ENCODE measurements around the gene WASF1. TPM values are rescaled to one million over a fixed set of nuclear protein-coding genes. Genes with fewer than 3 reads are reported as not detected.
A peak's percentile ranks its signal among the peaks of the same experiment; 100 is the strongest.

WASF1 gene
- total RNA-seq, 4 donors from 2014 or later: 2.0 to 13.0 (median 7.7) TPM

DNA sequence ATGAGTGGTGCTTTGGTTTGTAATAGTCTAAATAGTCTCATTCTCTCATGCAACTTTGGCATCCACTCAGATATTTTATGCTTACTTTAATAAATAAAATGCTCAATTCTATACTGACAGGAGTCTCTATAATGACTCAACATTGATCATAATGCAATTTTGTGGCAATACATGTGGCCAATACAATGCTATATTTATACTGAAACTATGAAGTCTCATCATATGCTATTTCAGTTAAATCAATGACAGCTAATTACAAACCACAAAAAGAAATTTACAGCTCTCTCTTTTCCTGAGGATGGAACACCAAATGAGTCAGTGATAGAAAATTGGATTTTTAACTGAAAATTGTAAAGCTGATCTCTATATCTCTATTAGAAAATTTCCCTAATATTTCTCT lies 77.1 kb downstream of the WASF1 start:
- H3K4me1 ChIP-seq: peaks cover 0 to 4% of the 10 kb centered on the region in 2 donors
- no peaks in the 10 kb centered on the region for H3K9me3 ChIP-seq
- intact Hi-C loops (cut with DNase I): no loop called here
- H3K36me3 ChIP-seq: no peaks in the 10 kb centered on the region
- TF ChIP-seq POLR2A (IDR thresholded peaks at IDR 0.05): no peak
- TF ChIP-seq, protein P1, sequence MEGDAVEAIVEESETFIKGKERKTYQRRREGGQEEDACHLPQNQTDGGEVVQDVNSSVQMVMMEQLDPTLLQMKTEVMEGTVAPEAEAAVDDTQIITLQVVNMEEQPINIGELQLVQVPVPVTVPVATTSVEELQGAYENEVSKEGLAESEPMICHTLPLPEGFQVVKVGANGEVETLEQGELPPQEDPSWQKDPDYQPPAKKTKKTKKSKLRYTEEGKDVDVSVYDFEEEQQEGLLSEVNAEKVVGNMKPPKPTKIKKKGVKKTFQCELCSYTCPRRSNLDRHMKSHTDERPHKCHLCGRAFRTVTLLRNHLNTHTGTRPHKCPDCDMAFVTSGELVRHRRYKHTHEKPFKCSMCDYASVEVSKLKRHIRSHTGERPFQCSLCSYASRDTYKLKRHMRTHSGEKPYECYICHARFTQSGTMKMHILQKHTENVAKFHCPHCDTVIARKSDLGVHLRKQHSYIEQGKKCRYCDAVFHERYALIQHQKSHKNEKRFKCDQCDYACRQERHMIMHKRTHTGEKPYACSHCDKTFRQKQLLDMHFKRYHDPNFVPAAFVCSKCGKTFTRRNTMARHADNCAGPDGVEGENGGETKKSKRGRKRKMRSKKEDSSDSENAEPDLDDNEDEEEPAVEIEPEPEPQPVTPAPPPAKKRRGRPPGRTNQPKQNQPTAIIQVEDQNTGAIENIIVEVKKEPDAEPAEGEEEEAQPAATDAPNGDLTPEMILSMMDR (IDR thresholded peaks at IDR 0.05): no peak
- DNase-seq: no peak
- H3K4me3 ChIP-seq (replicated peaks in 1 of 3): no peak overlapping the region
- H3K27me3 ChIP-seq: no peaks in the 10 kb centered on the region
- no peak overlapping the region for H3K27ac ChIP-seq

DNA sequence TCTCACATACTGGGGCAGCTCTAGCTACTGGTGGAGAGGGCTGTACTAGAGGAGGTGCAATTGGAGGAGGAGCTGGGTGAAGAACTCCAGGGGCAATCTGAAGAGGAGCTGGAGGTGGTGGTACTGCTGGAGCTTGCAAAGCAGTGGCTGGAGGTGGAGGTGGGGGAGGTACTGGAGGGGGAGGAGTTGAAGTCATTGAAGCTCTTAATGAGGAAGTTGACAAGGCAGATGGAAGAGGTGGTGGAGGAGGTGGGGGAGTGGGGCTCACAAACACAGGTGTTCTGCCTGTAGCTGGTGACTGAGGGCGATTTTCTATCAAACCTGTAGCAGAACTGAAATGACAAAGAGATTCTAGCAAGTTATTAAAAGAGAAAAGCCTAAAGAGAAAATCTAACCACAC lies 77.6 kb downstream of the WASF1 start:
- peaks cover 3 to 9% of the 10 kb centered on the region in 2 donors for H3K4me1 ChIP-seq
- intact Hi-C loops (cut with DNase I): no loop called here

DNA sequence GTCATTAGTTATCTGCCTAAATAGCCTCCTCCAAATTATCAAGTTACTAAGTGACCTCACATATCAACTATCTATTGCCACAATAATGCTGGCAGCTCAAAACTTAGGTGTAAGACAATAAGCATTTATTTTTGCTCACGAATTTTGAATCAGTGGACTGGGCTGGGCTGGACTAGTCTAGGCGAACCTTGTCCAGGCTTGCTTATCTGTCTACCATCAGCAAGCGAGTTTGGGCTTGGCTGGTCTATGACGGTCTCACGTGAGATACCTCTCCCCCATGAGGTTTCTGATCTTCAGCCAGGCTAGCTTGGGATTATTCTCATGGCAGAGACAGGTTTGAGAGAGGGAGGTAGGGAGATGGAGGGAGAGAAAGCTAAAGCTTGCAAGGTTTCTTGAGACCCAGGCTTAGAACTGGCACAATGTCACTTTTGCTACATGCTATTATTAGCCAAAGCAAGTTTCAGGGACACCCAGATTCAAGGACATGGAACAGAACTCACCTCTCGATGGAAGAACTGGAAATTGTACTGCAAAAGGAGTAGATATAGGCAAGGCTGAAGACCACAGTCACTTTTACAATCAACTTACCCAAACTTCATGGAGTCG lies 80.9 kb downstream of the WASF1 start:
- Histone ChIP-seq H3K9me3 (no peaks in the 10 kb centered on the region), H3K36me3 (no peaks in the 10 kb centered on the region), H3K4me3 (replicated peaks in 1 of 3) (no peak overlapping the region), H3K4me1 (peaks cover 14 to 19% of the 10 kb centered on the region in 2 donors), H3K27ac (no peak overlapping the region), H3K27me3 (no peaks in the 10 kb centered on the region)
- WGBS, 2 donors: 92 to 95% methylated on average over 7 of the region's 7 CpGs
- intact Hi-C loops (cut with DNase I): no loop called here
- TF ChIP-seq POLR2A (IDR thresholded peaks at IDR 0.05): no peak
- TF ChIP-seq, protein P1 (IDR thresholded peaks at IDR 0.05): no peak
- DNase-seq: no peak

More for the DNA sequence above, 77.6 kb downstream of the WASF1 start:
- TF ChIP-seq POLR2A (IDR thresholded peaks at IDR 0.05): no peak
- TF ChIP-seq, protein P1 (IDR thresholded peaks at IDR 0.05): no peak
- DNase-seq: no peak
- no peaks in the 10 kb centered on the region for H3K27me3 ChIP-seq
- 80 to 83% methylated on average over 1 of the region's 1 CpG for WGBS, 2 donors
- H3K4me3 ChIP-seq (replicated peaks in 1 of 3): no peak overlapping the region
- H3K27ac ChIP-seq: no peak overlapping the region
- no peaks in the 10 kb centered on the region for H3K36me3 ChIP-seq
- no peaks in the 10 kb centered on the region for H3K9me3 ChIP-seq

DNA sequence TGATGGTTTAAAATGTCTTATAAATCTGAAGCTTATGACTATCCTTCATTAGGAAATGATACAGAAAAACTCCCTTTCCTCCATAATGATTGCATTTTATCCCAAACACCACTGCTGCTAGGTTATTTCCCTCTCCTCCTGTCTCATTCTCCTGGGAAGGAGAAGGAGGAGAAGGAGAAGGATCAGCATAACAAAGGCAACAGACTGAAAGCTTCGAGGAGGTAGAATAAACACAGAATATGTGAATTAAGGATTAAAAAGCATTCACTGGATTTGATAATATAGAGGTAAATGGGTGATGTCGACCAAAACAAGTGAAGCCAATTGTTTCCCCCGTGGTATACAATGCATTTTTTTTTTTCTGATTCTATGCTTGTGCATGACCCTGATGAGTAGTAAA lies 82.0 kb downstream of the WASF1 start:
- intact Hi-C loops (cut with DNase I): no loop called here
- Histone ChIP-seq H3K27me3 (no peaks in the 10 kb centered on the region), H3K4me1 (peaks cover 14 to 19% of the 10 kb centered on the region in 2 donors), H3K4me3 (replicated peaks in 1 of 3) (no peak overlapping the region), H3K9me3 (no peaks in the 10 kb centered on the region), H3K27ac (peak overlapping the region in 2 of 3 donors; percentile 47 to 56), H3K36me3 (no peaks in the 10 kb centered on the region)
- TF ChIP-seq, protein P1 (IDR thresholded peaks at IDR 0.05): no peak
- no peak for TF ChIP-seq POLR2A (IDR thresholded peaks at IDR 0.05)
- DNase-seq: no peak
- 35% methylated on average over 3 of the region's 3 CpGs for WGBS, 2 donors

DNA sequence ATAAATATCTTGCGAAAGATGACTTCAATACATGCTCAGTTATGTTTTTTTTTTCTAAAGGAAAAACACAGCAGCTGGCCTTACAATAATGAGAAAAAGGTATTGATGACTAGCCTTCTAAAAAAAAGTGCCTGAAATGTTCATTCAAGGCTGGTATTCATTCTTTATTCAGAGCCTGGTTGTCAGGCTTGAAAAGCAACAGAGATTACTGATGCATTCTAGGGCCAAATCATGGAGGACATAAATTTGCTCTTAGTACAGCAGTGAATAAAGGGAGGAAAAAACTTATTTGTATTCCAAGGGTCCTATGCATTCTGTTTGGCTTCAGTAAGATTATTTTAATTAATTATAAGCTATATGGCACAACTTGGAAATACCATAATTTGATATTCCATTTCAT lies 83.5 kb downstream of the WASF1 start:
- Histone ChIP-seq H3K4me3 (replicated peaks in 1 of 3) (no peak overlapping the region), H3K27ac (peak overlapping the region; percentile 30 to 56 (median 47)), H3K27me3 (no peaks in the 10 kb centered on the region), H3K9me3 (no peaks in the 10 kb centered on the region), H3K4me1 (peaks cover 14 to 19% of the 10 kb centered on the region in 2 donors), H3K36me3 (no peaks in the 10 kb centered on the region)
- TF ChIP-seq POLR2A (IDR thresholded peaks at IDR 0.05): no peak
- TF ChIP-seq, protein P1 (IDR thresholded peaks at IDR 0.05): no peak
- 94 to 100% methylated on average over 1 of the region's 1 CpG for WGBS, 2 donors
- no peak for DNase-seq
- intact Hi-C loops (cut with DNase I): no loop called here

Data from thyroid gland (tissue), 4 donors.